Testis (tissue), 3 donors: Measurements from ENCODE around the gene GJA10. TPM values are rescaled to one million over a fixed set of nuclear protein-coding genes. Genes with fewer than 3 reads are reported as not detected.
A peak's percentile ranks its signal among the peaks of the same experiment; 100 is the strongest.

Source experiments
- DNase-seq: peaks from one replicate; pipeline ENCODE4 v3.0.0-alpha.2; 2019
- H3K27ac ChIP-seq, 2 donors: fragments of 200-600 bp; sonication (generic); one replicate each; pipeline ENCODE4 v1.5.1; 2019
- H3K27me3 ChIP-seq: fragments of 200-600 bp; sonication (generic); one replicate; pipeline ENCODE4 v1.5.1; 2019
- H3K36me3 ChIP-seq: fragments of 200-600 bp; sonication (generic); one replicate; pipeline ENCODE4 v1.5.1; 2017; ENCODE audit warnings: low read depth; ENCODE audit errors: missing control alignments
- H3K4me1 ChIP-seq: fragments of 200-600 bp; sonication (generic); one replicate; pipeline ENCODE4 v1.5.1; 2019
- H3K4me3 ChIP-seq, 2 donors: fragments of 200-600 bp; sonication (generic); one replicate each; pipeline ENCODE4 v1.5.1; 2017 to 2019
- H3K9me3 ChIP-seq: fragments of 200-600 bp; sonication (generic); one replicate; pipeline ENCODE4 v1.5.1; 2017
- POLR2A ChIP-seq: fragments of 450-650 bp; IDR thresholded peaks from one replicate; pipeline ENCODE4 v1.6.1; 2017; ENCODE audit warnings: antibody characterized with exemption, mild to moderate bottlenecking, moderate library complexity
- whole genome bisulfite sequencing, 2 donors: methylation state at CpG; one replicate each; pipeline ENCODE4 v1.1.5; 2018; 5-methylcytosine and 5-hydroxymethylcytosine counted together
- intact Hi-C: fragments of 100-400 bp; cut with DNase I; formaldehyde crosslinking; loops from one replicate; pipeline ENCODE4 v1.15.1; 2023; ENCODE audit warnings: low total_unique reads
- polyA plus RNA-seq: library from polyadenylated mRNA; stranded (reverse); fragments of 350-450 nt; fragmentation: Illumina TruSeq; extraction: RNeasy Lipid Tissue Mini Kit (QIAGEN cat#74804); gene quantifications from one replicate; pipeline ENCODE4 v1.2.3, GENCODE V29; 2014; ENCODE audit warnings: low read depth, low replicate concordance; ENCODE audit not compliant: insufficient read depth
- small RNA-seq, 2 donors: library from RNA; depleted of rRNA; stranded (forward); fragments of <200 nt; gene quantifications; one replicate each; pipeline ENCODE3, GENCODE V24; 2016
- total RNA-seq, 2 donors: library from RNA; depleted of rRNA; stranded (reverse); fragments of >200 nt; gene quantifications; one replicate each; pipeline ENCODE4 v1.2.3, GENCODE V29; 2016
- TF ChIP-seq, protein P1 (sequence below), 3 experiments: fragments of 450-650 bp in 2 of 3; fragments of 200-600 bp in 1 of 3; sonication (generic) in 1 of 3; IDR thresholded peaks; one replicate each; pipeline ENCODE4 v1.5.1; 2016 to 2019; ENCODE audit warnings: antibody characterized with exemption in 3 of 3, mild to moderate bottlenecking in 2 of 3, moderate library complexity in 1 of 3

GJA10 gene
- total and polyA plus RNA-seq, 3 donors from 2014 or later = 0.19 TPM; not detected in 2

DNA sequence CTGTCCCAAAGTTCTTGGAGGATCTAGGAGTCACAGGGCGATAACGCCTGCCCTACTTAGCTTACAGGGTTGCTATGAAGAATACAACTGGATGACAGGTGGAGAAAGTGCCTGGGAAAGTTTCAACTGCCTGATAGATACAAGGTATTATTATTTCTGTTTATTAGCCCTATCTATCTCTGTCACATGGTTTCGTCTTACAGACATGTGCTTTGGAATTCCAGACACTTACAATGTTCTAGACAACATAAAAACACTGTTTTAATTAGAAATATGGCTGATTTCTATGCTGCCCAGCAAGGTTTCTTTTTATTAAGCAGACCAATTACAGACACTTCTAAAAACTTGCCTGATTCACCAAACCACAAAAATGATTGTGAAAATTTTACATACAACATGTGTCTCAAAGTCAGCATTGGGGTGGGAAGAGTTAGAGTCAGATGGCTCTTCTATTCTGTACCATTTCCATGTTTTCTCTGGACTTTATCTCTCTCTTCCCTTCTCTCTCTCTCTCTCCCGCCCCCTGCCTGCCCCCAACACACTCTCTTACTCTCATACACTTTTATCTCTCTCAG, 50.0 kb downstream of the GJA10 start:
- no peaks in the 10 kb centered on the region for H3K27me3 ChIP-seq
- H3K4me1 ChIP-seq = no peaks in the 10 kb centered on the region
- TF ChIP-seq POLR2A = no peak
- TF ChIP-seq, protein P1, sequence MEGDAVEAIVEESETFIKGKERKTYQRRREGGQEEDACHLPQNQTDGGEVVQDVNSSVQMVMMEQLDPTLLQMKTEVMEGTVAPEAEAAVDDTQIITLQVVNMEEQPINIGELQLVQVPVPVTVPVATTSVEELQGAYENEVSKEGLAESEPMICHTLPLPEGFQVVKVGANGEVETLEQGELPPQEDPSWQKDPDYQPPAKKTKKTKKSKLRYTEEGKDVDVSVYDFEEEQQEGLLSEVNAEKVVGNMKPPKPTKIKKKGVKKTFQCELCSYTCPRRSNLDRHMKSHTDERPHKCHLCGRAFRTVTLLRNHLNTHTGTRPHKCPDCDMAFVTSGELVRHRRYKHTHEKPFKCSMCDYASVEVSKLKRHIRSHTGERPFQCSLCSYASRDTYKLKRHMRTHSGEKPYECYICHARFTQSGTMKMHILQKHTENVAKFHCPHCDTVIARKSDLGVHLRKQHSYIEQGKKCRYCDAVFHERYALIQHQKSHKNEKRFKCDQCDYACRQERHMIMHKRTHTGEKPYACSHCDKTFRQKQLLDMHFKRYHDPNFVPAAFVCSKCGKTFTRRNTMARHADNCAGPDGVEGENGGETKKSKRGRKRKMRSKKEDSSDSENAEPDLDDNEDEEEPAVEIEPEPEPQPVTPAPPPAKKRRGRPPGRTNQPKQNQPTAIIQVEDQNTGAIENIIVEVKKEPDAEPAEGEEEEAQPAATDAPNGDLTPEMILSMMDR (IDR thresholded peaks at IDR 0.05) = no peak
- 83 to 88% methylated on average over 4 of the region's 4 CpGs for WGBS, 2 donors
- H3K9me3 ChIP-seq = no peaks in the 10 kb centered on the region
- DNase-seq = no peak
- no peaks in the 10 kb centered on the region for H3K36me3 ChIP-seq
- intact Hi-C loops = no loop called here
- no peak overlapping the region for H3K27ac ChIP-seq
- no peak overlapping the region for H3K4me3 ChIP-seq

DNA sequence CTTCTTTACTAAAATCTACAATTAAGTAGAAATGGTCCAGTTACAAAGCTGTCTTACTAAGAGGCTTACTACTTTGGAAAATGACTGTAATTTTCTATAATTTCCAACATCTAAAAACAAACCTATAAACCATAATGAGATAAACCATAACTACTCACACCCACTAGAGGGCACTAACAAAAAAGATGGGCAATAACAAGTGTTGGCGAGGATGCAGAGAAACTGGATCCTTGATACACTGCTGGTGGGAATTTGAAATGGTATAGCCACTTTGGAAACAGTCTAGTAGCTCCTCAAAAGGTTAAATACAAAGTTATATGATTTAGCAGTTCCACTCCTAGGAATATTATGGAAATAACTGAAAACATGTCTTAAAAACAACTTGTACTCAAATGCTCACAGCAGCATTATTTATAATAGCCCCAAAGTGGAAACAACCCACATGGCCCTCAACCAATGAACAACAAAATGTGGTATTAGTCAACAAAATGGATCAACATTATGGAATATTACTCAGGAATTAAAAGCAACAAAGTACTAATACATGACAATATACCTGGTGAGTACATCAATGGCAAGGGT, 50.6 kb downstream of the GJA10 start:
- Histone ChIP-seq H3K4me1 (no peaks in the 10 kb centered on the region), H3K27me3 (no peaks in the 10 kb centered on the region), H3K36me3 (no peaks in the 10 kb centered on the region), H3K9me3 (no peaks in the 10 kb centered on the region), H3K27ac (no peak overlapping the region), H3K4me3 (no peak overlapping the region)
- intact Hi-C loops = no loop called here
- TF ChIP-seq POLR2A = no peak
- TF ChIP-seq, protein P1 (IDR thresholded peaks at IDR 0.05) = peak in 2 of 3 experiments; percentile 14 to 37
- no peak for DNase-seq
- WGBS, 2 donors = 88 to 89% methylated on average over 1 of the region's 1 CpG

Small RNA genes within 50 kb of the gene (small RNA-seq; reads per million reads assigned to genes)
- gene RF00019 = 0 reads per million in 2 donors

Other genes starting within 250 kb of the GJA10 start
- gene MDN1, start 74.7 kb upstream of the GJA10 start, total RNA-seq = 10 to 100 TPM; 80.3 to 89.0 TPM
- 39.1 TPM for gene MDN1, start 74.7 kb upstream of the GJA10 start, polyA plus RNA-seq
- 10 to 100 TPM; 18.3 to 21.6 TPM for gene CASP8AP2, start 64.6 kb upstream of the GJA10 start, total RNA-seq
- gene CASP8AP2, start 64.6 kb upstream of the GJA10 start, polyA plus RNA-seq = 3.3 TPM